ENCODE results near the gene DNASE2B.

Gene DNASE2B

GRCh38 chr1:84422909-84423308 is 24.6 kb downstream of the DNASE2B start:
- no peak overlapping the region for H3K27ac ChIP-seq
- TF ChIP-seq CTCF (conservative IDR thresholded peaks at IDR 0.05), result no peak

GRCh38 chr1:84424513-84425149 is 26.3 kb downstream of the DNASE2B start:
- peak overlapping the region; percentile 80 for H3K27ac ChIP-seq
- no peak for TF ChIP-seq CTCF (conservative IDR thresholded peaks at IDR 0.05)

- no peak for TF ChIP-seq CTCF (conservative IDR thresholded peaks at IDR 0.05)
- peak overlapping the region; percentile 80 for H3K27ac ChIP-seq
These were observed 27.0 kb downstream of the DNASE2B start for GRCh38 chr1:84425150-84425896.

GRCh38 chr1:84426376-84426775 is 28.1 kb downstream of the DNASE2B start:
- no peak for TF ChIP-seq CTCF (conservative IDR thresholded peaks at IDR 0.05)
- peak overlapping the region; percentile 80 for H3K27ac ChIP-seq

- H3K27ac ChIP-seq, result peak overlapping the region; percentile 80
- no peak for TF ChIP-seq CTCF (conservative IDR thresholded peaks at IDR 0.05)
These were observed 29.2 kb downstream of the DNASE2B start for GRCh38 chr1:84427250-84428188.

- no peak for TF ChIP-seq CTCF (conservative IDR thresholded peaks at IDR 0.05)
- H3K27ac ChIP-seq, result peak overlapping the region; percentile 80; the same call in 1 of the 2 replicates
These were observed 30.0 kb downstream of the DNASE2B start for GRCh38 chr1:84428235-84428634.

GRCh38 chr1:84429231-84429630 is 30.9 kb downstream of the DNASE2B start:
- no peak for TF ChIP-seq CTCF (conservative IDR thresholded peaks at IDR 0.05)
- H3K27ac ChIP-seq, result no peak overlapping the region

Measured in VCaP (cell line).